Epithelial cell of prostate (primary cell): ENCODE measurements around the gene NAGA.
"Not testable (repeated sequence)": the region's sequence is repeated elsewhere in the genome, so short reads cannot be mapped to it uniquely, and the experiment has no call there.

Experiments
- DNase-seq: peaks from one replicate; pipeline ENCODE4 v3.0.0-alpha.2; 2011; ENCODE audit warnings: low read depth, low spot score
- H3K27ac ChIP-seq: fragments of 450-650 bp; 2 replicates; pipeline ENCODE4 v1.5.1; 2017; ENCODE audit warnings: mild to moderate bottlenecking

The NAGA gene

GRCh38 chr22:42070517-42071422 is at the start of gene NAGA:
TSS of gene NAGA (minus strand) at chr22:42070812. CDS start at chr22:42070297, 515 bp downstream.
- DNase-seq = peak; percentile 55
- H3K27ac ChIP-seq = peak within 1 kb of the TSS; percentile 55

GRCh38 chr22:42116848-42117424 is 46.3 kb upstream of the NAGA start:
- DNase-seq = no peak
- H3K27ac ChIP-seq = no peak overlapping the region

- not testable (repeated sequence) for DNase-seq, H3K27ac ChIP-seq
Measured at GRCh38 chr22:42115420-42115830, 44.8 kb upstream of the NAGA start.

DNA sequence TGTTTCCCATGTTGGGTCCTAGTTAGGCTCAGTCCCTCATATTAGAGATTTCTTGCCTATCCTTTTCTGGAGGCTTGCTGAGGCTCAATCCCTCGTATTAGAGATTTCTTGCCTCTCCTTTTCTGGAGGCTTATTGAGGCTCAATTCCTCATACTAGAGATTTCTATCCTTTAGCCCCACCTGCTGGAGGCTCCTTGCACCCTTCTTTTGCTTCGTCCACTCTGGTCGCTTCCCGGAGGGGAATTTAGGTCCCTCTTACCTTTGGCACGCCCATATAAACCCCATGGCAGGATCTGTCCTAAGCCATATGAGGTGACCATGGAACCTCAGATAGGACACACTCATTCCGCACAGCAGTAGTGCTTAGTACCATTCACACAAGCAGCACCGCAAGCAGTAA is 44.1 kb upstream of the NAGA start:
- DNase-seq = no peak
- H3K27ac ChIP-seq = no peak overlapping the region

DNA sequence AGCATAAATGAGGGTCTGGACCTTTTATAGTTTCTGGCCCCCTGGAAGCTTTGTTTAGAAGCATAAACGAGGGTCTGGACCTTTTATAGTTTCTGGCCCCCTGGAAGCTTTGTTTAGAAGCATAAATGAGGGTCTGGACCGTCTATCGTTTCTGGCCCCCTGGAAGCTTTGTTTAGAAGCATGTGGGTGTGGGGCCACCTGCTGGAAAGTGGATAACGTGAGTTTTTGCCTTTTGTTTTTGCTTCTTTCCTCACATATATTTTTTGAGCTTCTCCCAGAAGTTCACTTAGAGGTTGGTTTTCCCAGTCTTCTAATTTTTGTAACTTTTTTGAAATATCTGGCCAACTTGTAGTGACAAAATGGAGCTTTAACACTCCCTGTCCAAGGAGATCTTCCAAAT is 42.2 kb upstream of the NAGA start:
- DNase-seq, H3K27ac ChIP-seq: not testable (repeated sequence)

DNA sequence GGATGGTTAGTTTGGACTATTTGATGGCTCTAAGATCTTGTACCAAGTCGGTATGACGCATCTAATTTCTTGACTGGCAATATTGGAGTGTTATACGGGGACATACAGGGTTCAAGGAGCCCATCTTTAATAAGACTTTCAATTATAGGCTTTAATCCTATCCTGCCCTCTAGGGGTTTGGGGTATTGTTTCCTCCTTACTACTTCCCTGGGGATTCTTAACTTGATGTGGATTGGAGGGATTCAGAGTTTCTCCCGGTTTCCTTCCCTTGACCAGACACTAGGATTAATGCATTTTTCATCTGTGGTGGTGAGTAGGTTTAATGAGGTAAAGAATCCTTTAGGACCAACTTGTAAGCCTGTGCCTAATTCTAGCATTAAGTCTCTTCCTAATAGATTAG is 41.2 kb upstream of the NAGA start:
- no peak for DNase-seq
- H3K27ac ChIP-seq = no peak overlapping the region

- no peak for DNase-seq
- no peak overlapping the region for H3K27ac ChIP-seq
Measured at GRCh38 chr22:42108848-42109247, 38.2 kb upstream of the NAGA start.

DNA sequence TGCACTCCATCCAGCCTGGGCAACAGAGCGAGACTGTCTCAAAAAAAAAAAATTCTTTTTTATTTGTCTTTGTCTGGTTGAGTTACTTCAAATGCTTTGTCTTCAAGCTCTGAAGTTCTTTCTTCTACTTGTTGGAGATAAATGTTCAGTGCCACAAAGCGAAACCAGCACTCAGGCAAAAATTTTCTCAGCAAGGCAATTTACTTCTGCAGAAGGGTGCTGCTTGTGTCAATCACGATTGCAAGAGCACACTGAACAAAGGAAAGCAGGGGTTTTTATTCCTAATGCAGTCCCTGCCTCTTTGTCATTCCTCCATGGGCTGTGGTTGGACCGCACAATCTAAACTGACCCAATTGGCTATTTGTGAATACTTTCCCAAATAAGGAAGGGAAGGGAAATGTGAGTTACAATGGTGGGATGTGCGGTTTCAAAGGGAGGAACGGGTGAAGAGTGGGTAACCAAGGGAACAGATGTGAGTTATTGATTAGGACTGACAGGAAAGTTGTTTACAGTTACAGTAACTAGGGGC is 33.8 kb upstream of the NAGA start:
- DNase-seq, H3K27ac ChIP-seq: not testable (repeated sequence)

DNA sequence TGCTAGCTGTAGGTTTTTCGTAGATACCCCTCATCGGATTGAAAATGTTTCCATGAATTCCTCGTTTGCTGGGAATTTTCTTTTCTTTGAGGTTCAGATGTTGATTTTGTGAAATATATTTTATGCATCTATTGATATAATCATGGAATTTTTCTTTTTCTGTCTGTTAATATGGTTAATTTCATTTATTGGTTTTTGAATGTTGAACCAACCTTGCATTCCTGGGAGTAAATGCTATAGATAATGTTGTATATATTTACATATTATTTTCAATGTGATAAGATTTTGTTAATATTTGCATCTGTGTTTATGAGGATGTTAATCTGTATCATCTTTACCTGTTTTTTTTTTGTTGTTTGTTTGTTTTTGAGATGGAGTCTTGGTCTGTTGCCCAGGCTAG is 30.6 kb upstream of the NAGA start:
- H3K27ac ChIP-seq = no peak overlapping the region
- no peak for DNase-seq

GRCh38 chr22:42091455-42091782 is 20.8 kb upstream of the NAGA start:
- no peak for DNase-seq
- no peak overlapping the region for H3K27ac ChIP-seq

DNA sequence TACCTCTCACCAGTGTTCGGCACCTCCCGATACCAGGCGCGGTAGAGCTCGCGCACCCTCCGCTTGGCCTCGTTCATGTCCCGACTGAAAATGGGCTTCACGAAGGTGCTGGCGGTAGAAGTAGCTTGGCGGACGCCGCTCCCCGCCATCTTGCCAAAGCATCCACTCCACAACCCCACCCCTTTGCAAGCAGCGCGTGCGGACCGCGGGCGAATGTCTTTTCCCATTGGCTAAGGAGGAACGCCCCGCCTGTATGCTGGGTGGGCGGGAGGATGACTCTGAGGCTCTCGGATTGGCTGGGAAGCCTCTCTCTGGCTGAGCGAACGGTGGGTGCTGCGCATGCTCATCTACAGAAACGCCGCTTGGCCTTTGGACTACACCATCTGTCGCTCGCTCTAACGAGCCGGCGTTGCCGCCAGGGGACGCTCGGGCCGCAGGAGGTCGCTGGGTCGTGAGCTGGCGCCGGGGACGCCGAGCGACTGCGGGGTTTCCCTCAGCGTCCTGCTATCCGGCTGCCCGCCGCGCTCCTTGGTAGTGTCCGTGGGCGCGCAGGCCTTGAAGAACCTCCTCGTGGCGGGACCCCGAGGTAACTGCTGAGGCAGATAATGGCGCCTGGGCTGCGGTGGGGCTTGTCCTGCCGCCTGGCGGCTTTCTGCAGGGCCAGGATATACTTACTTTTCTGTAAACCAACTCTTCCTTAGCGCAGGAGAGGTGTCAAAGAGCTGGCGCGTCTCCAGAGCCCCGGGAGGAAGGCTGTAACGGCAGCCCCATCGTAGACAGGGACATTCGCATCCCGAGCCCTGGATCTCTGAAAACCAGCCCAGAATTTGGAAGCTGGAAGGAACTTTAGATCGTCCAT is 20.2 kb upstream of the NAGA start, which contains the start of gene NDUFA6:
Gene NDUFA6 (minus strand): TSS at position 177 of the 859 bp plus-strand sequence. CDS start 28 bp downstream, at position 149.
- peak; percentile 95 for DNase-seq
- H3K27ac ChIP-seq = peak within 1 kb of the TSS; percentile 78

- H3K27ac ChIP-seq = no peak overlapping the region
Measured at GRCh38 chr22:42086051-42086450, 15.4 kb upstream of the NAGA start.

DNA sequence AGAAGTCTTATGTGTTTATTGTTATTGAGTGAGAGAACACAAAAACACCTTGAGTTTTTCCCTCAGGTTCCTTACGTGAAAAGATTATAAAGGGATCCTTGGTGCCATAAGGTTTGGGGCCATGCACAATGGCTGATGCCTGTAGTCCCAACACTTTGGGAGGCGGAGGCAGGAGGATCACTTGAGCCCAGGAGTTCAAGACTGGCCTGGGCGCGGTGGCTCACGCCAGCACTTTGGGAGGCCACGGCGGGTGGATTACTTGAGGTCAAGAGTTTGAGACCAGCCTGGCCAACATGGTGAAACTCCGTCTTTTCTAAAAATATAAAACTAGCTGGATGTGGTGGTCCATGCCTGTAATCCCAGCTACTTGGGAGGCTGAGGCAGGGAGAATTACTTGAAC is 14.3 kb upstream of the NAGA start:
- H3K27ac ChIP-seq = no peak overlapping the region
- no peak for DNase-seq

More at GRCh38 chr22:42086051-42086450, 15.4 kb upstream of the NAGA start:
- no peak for DNase-seq

GRCh38 chr22:42083119-42083518 is 12.5 kb upstream of the NAGA start:
- no peak overlapping the region for H3K27ac ChIP-seq
- DNase-seq = no peak

GRCh38 chr22:42080287-42080686 is 9.7 kb upstream of the NAGA start:
- no peak for DNase-seq
- H3K27ac ChIP-seq = peak overlapping the region; percentile 85

- H3K27ac ChIP-seq = peak within 1 kb of the TSS; percentile 85
- peak; percentile 92 for DNase-seq
Measured at GRCh38 chr22:42079319-42080251, 9.0 kb upstream of the NAGA start, which contains the start of gene SMDT1. TSS of gene SMDT1 (plus strand) at chr22:42079700. CDS start at chr22:42079769, 69 bp downstream.

DNA sequence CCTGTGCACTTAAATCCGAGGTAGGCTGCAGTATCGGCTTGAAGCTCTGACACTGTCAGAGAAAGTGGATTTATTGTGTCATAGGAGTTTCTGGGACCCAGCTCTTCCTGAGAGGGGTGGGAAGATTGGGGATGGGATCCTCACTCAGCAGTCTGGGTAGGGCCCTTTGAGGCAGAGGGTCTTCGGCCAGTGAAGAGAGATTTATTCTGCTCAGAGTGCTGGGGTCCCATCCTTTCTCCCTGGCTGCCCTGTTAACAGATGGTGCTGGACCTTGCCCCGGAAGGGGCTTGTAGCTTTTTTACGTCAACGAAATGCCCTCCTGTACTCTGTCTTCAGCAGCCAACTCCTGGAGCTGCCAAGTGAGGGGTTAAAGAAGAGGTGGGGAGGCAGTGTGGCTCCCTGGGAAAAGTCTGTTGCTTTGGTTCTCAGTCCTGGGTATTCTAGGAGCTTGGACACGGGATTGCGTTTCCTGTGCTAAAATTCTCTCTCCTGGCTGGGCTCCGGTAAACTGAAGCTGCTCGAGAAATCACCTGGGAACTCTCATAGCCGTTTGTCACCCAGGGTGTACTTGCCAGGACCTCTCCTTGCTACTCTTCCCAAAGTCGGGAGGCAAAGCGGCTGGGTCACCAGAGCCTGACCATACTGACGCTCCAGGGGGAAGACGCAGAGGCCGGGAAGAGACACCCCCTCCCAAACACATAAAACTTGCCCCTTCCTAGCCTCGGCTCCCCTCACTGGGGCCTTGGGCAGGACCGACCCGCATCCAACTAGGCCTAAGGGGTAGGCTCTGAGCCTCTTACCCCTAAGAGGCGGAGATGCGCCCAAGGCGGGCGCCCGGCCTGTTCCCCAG is 8.1 kb upstream of the NAGA start:
- H3K27ac ChIP-seq = peak overlapping the region; percentile 85
- no peak for DNase-seq

DNA sequence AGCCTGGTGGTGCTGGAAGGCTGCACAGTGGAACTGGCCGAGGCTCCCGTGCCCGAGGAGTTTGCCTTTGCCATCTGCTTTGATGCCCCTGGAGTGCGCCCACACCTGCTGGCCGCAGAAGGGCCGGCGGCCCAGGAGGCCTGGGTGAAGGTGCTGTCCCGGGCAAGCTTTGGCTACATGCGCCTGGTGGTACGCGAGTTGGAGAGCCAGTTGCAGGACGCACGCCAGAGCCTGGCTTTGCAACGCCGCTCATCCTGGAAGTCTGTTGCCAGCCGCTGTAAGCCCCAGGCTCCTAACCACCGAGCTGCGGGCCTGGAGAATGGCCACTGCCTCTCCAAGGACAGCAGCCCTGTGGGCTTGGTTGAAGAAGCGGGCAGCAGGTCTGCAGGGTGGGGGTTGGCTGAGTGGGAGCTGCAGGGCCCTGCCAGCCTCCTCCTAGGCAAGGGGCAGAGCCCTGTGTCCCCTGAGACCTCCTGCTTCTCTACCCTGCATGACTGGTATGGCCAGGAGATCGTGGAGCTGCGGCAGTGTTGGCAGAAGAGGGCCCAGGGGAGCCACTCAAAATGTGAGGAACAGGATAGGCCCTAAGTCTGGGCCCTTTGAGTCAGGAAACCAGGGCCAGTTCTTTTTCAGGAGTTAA is 7.0 kb upstream of the NAGA start:
- H3K27ac ChIP-seq = no peak overlapping the region
- DNase-seq = no peak
